T-cell (primary cell): ENCODE measurements around the gene ZNF581. TPM values are rescaled to one million over a fixed set of nuclear protein-coding genes. Genes with fewer than 3 reads are reported as not detected.

Experiments used
- ATAC-seq, 4 experiments: fragments of 200-7000 bp in 3 of 4; fragments of 150-1000 bp in 1 of 4; cut with Tn5 transposase; replicated peaks in 1 of 4; 1 replicate in 3 of 4; 2 replicates in 1 of 4; pipeline ENCODE4 v1.10.0; 2021; ENCODE audit warnings: moderate library complexity in 3 of 4, mild to moderate bottlenecking in 2 of 4, moderate number of reproducible peaks in 1 of 4
- CTCF ChIA-PET, 2 donors: fragments of 300-600 bp; sonication (Branson Sonifier 250); formaldehyde crosslinking; loops; one replicate each; lab custom pipeline; 2022; ENCODE audit warnings: antibody characterized with exemption in 2 of 2; lab: Charles Lee
- POLR2A ChIA-PET, 2 donors: fragments of 300-600 bp; sonication (Branson Sonifier 250); formaldehyde crosslinking; loops; one replicate each; lab custom pipeline; 2022; ENCODE audit warnings: antibody characterized with exemption in 2 of 2; lab: Charles Lee
- DNase-seq, 35 experiments: peaks; one replicate each; pipeline versions ENCODE4 v3.0.0 to v3.0.0-alpha.2; 2013 to 2023
- H3K27ac ChIP-seq: one replicate; pipeline ENCODE4 v1.5.1; 2013; ENCODE audit warnings: low read length
- H3K27me3 ChIP-seq, 2 experiments: replicated peaks in 1 of 2; 1 replicate in 1 of 2; 2 replicates in 1 of 2; pipeline versions ENCODE4 v1.6.1 to v1.7.0; 2013; ENCODE audit warnings: low read length in 1 of 2, mixed read lengths in 1 of 2; ENCODE audit not compliant: control insufficient read depth in 2 of 2, insufficient read depth in 2 of 2; ENCODE audit errors: extremely low read depth in 1 of 2
- H3K36me3 ChIP-seq, 2 donors: 1 replicate in 1 of 2; 2 replicates in 1 of 2; pipeline versions ENCODE4 v1.6.1 to v1.7.0; 2013; ENCODE audit warnings: low read length in 1 of 2; ENCODE audit not compliant: control insufficient read depth in 2 of 2, insufficient read depth in 1 of 2; ENCODE audit errors: extremely low read depth in 1 of 2
- H3K4me1 ChIP-seq, 2 experiments: 1 replicate in 1 of 2; 2 replicates in 1 of 2; pipeline versions ENCODE4 v1.6.1 to v1.7.0; 2013; ENCODE audit warnings: low read length in 2 of 2, mixed read lengths in 1 of 2; ENCODE audit not compliant: insufficient read depth in 2 of 2, control insufficient read depth in 1 of 2; ENCODE audit errors: extremely low read depth in 1 of 2
- H3K4me3 ChIP-seq, 2 donors: 1 replicate in 1 of 2; 2 replicates in 1 of 2; pipeline versions ENCODE4 v1.5.1 to v1.7.0; 2013; ENCODE audit warnings: mild to moderate bottlenecking in 2 of 2, low read length in 1 of 2, moderate library complexity in 1 of 2; ENCODE audit not compliant: control insufficient read depth in 1 of 2; ENCODE audit errors: extremely low read depth in 1 of 2
- H3K9me3 ChIP-seq: 2 replicates; pipeline ENCODE4 v1.7.0; 2013
- H3K27ac Mint-ChIP-seq, 2 donors: one replicate each; pipeline ENCODE4 v1.8.0; 2020 to 2021; ENCODE audit warnings: mild to moderate bottlenecking in 2 of 2, mixed read lengths in 2 of 2
- H3K27me3 Mint-ChIP-seq, 2 donors: one replicate each; pipeline ENCODE4 v1.8.0; 2021 to 2022; ENCODE audit warnings: mixed read lengths in 2 of 2
- H3K36me3 Mint-ChIP-seq: one replicate; pipeline ENCODE4 v1.8.0; 2021; ENCODE audit warnings: mixed read lengths
- H3K4me1 Mint-ChIP-seq, 3 donors: one replicate each; pipeline ENCODE4 v1.8.0; 2020 to 2022; ENCODE audit warnings: mixed read lengths in 3 of 3, mild to moderate bottlenecking in 1 of 3
- H3K4me3 Mint-ChIP-seq, 3 donors: one replicate each; pipeline ENCODE4 v1.8.0; 2020 to 2022; ENCODE audit warnings: mild to moderate bottlenecking in 3 of 3, mixed read lengths in 3 of 3, moderate library complexity in 3 of 3
- H3K9me3 Mint-ChIP-seq, 3 donors: one replicate each; pipeline ENCODE4 v1.8.0; 2020 to 2022; ENCODE audit warnings: mixed read lengths in 3 of 3
- WGBS: methylation state at CpG from one replicate; pipeline ENCODE4 v1.1.5; 2013; ENCODE audit warnings: missing lambda C conversion rate; ENCODE audit not compliant: insufficient coverage; 5-methylcytosine and 5-hydroxymethylcytosine counted together
- total RNA-seq, 35 experiments: library from RNA in 6 of 35; stranded (reverse) in 6 of 35; fragments of 120-200 nt in 1 of 35; gene quantifications; one replicate each; pipeline versions ENCODE4 v1.2.1 to v1.2.4 and lab custom pipeline; 2013 to 2026

ZNF581 gene
- total RNA-seq, 5 donors from 2014 or later (not counting 1 experiment from before 2014, with no cell fraction given) = 26.4 to 38.7 (median 31.9) TPM

GRCh38 chr19:55606471-55606787, 37.0 kb upstream of the ZNF581 start:
- Mint-ChIP-seq H3K4me1 (peaks cover 61 to 75% (median 63%) of the 10 kb centered on the region in 3 donors), H3K4me3 (peak overlapping the region; percentile 86 to 90 (median 89)), H3K27me3 (no peaks in the 10 kb centered on the region), H3K27ac (peak overlapping the region; percentile 88 to 93), H3K36me3 (peaks cover 16% of the 10 kb centered on the region), H3K9me3 (no peaks in the 10 kb centered on the region)
- CTCF ChIA-PET = interaction anchor here (0.7 to 2.9 kb wide), 8 partner anchors 19 to 102 kb away, joined by 3 to 42 read pairs (median 5); partner anchors contain the start of genes U2AF2 (in 1 of the 2) and ZNF784 (in 1 of the 2)
- Histone ChIP-seq H3K36me3 (peaks cover 0 to 17% of the 10 kb centered on the region in 2 donors), H3K9me3 (no peaks in the 10 kb centered on the region), H3K27ac (peak overlapping the region; percentile 86), H3K4me3 (peak overlapping the region; percentile 84 to 91), H3K27me3 (no peaks in the 10 kb centered on the region), H3K4me1 (peaks cover 10 to 47% of the 10 kb centered on the region in 2 experiments)
- POLR2A ChIA-PET = interaction anchor here in 1 of 2 donors (0.8 kb wide), 1 partner anchor 18 kb away, joined by 3 read pairs; no protein-coding TSS in a partner anchor
- 28% methylated on average over 8 of the region's 12 CpGs for WGBS
- no peak for ATAC-seq
- DNase-seq = no peak

- POLR2A ChIA-PET = interaction anchor here (0.6 to 0.8 kb wide), 2 partner anchors 18 to 24 kb away, joined by 3 to 17 read pairs; no protein-coding TSS in a partner anchor
- peak overlapping the region; percentile 21 to 89 (median 86) for H3K4me3 Mint-ChIP-seq
- DNase-seq (no peak), ATAC-seq (no peak)
- H3K27ac ChIP-seq = peak overlapping the region; percentile 86
- 33% methylated on average over 3 of the region's 9 CpGs for WGBS
- H3K36me3 ChIP-seq = peaks cover 0 to 17% of the 10 kb centered on the region in 2 donors
- peaks cover 61 to 75% (median 63%) of the 10 kb centered on the region in 3 donors for H3K4me1 Mint-ChIP-seq
- CTCF ChIA-PET = interaction anchor here (0.6 to 2.9 kb wide), 7 partner anchors 18 to 413 kb away, joined by 3 to 42 read pairs (median 6); partner anchors contain the start of genes U2AF2 (in 1 of the 2) and ZNF784 (in 1 of the 2)
- H3K27me3 ChIP-seq = no peaks in the 10 kb centered on the region
- H3K9me3 Mint-ChIP-seq = no peaks in the 10 kb centered on the region
- peak overlapping the region; percentile 54 to 88 for H3K27ac Mint-ChIP-seq
- H3K4me3 ChIP-seq = peak overlapping the region in 1 of 2 donors; percentile 91
- no peaks in the 10 kb centered on the region for H3K9me3 ChIP-seq
- H3K4me1 ChIP-seq = peaks cover 10 to 47% of the 10 kb centered on the region in 2 experiments
- no peaks in the 10 kb centered on the region for H3K27me3 Mint-ChIP-seq
- peaks cover 16% of the 10 kb centered on the region for H3K36me3 Mint-ChIP-seq
These were observed 36.6 kb upstream of the ZNF581 start for GRCh38 chr19:55606817-55607216.

- POLR2A ChIA-PET = no interaction called here
- Histone ChIP-seq H3K4me3 (no peak overlapping the region), H3K27me3 (no peaks in the 10 kb centered on the region), H3K36me3 (peaks cover 0 to 19% of the 10 kb centered on the region in 2 donors), H3K27ac (no peak overlapping the region), H3K4me1 (peaks cover 10 to 40% of the 10 kb centered on the region in 2 experiments), H3K9me3 (no peaks in the 10 kb centered on the region)
- ATAC-seq (no peak), DNase-seq (no peak)
- H3K27ac Mint-ChIP-seq = no peak overlapping the region
- CTCF ChIA-PET = no interaction called here
- WGBS = 91% methylated on average over 4 of the region's 5 CpGs
- peaks cover 65 to 77% (median 66%) of the 10 kb centered on the region in 3 donors for H3K4me1 Mint-ChIP-seq
- no peaks in the 10 kb centered on the region for H3K27me3 Mint-ChIP-seq
- peaks cover 24% of the 10 kb centered on the region for H3K36me3 Mint-ChIP-seq
- no peaks in the 10 kb centered on the region for H3K9me3 Mint-ChIP-seq
- no peak overlapping the region for H3K4me3 Mint-ChIP-seq
These were observed 34.1 kb upstream of the ZNF581 start for GRCh38 chr19:55609326-55609725.

- CTCF ChIA-PET = interaction anchor here in 1 of 2 donors (0.6 to 1.9 kb wide), 2 partner anchors 13 to 21 kb away, joined by 3 to 4 read pairs; partner anchors contain the start of gene ZNF784
- peaks cover 2 to 24% of the 10 kb centered on the region in 2 donors for H3K36me3 ChIP-seq
- peaks cover 6 to 25% of the 10 kb centered on the region in 2 experiments for H3K4me1 ChIP-seq
- H3K4me3 ChIP-seq = no peak overlapping the region
- Mint-ChIP-seq H3K27ac (no peak overlapping the region), H3K4me3 (no peak overlapping the region), H3K36me3 (peaks cover 24% of the 10 kb centered on the region), H3K4me1 (peaks cover 52 to 62% (median 53%) of the 10 kb centered on the region in 3 donors), H3K27me3 (no peaks in the 10 kb centered on the region), H3K9me3 (no peaks in the 10 kb centered on the region)
- no peaks in the 10 kb centered on the region for H3K27me3 ChIP-seq
- ATAC-seq = no peak
- DNase-seq = no peak
- H3K9me3 ChIP-seq = no peaks in the 10 kb centered on the region
- 85% methylated on average over 7 of the region's 15 CpGs for WGBS
- no peak overlapping the region for H3K27ac ChIP-seq
- POLR2A ChIA-PET = no interaction called here
These were observed 32.0 kb upstream of the ZNF581 start for GRCh38 chr19:55611300-55611982.

- H3K27me3 ChIP-seq = no peaks in the 10 kb centered on the region
- peaks cover under 1 to 19% of the 10 kb centered on the region in 2 experiments for H3K4me1 ChIP-seq
- H3K4me3 Mint-ChIP-seq = no peak overlapping the region
- H3K9me3 Mint-ChIP-seq = no peaks in the 10 kb centered on the region
- POLR2A ChIA-PET = no interaction called here
- ATAC-seq = no peak
- peaks cover 5 to 30% of the 10 kb centered on the region in 2 donors for H3K36me3 ChIP-seq
- 94% methylated on average over 2 of the region's 3 CpGs for WGBS
- peaks cover 45 to 56% (median 46%) of the 10 kb centered on the region in 3 donors for H3K4me1 Mint-ChIP-seq
- no peak overlapping the region for H3K27ac Mint-ChIP-seq
- CTCF ChIA-PET = interaction anchor here in 1 of 2 donors (1.9 kb wide), 1 partner anchor 21 kb away, joined by 4 read pairs; no protein-coding TSS in a partner anchor
- H3K4me3 ChIP-seq = no peak overlapping the region
- no peaks in the 10 kb centered on the region for H3K9me3 ChIP-seq
- no peak for DNase-seq
- no peak overlapping the region for H3K27ac ChIP-seq
- no peaks in the 10 kb centered on the region for H3K27me3 Mint-ChIP-seq
- H3K36me3 Mint-ChIP-seq = peaks cover 27% of the 10 kb centered on the region
These were observed 31.3 kb upstream of the ZNF581 start for GRCh38 chr19:55611983-55612645.

- peaks cover 36 to 43% (median 37%) of the 10 kb centered on the region in 3 donors for H3K4me1 Mint-ChIP-seq
- Histone ChIP-seq H3K9me3 (no peaks in the 10 kb centered on the region), H3K36me3 (peaks cover 5 to 38% of the 10 kb centered on the region in 2 donors), H3K4me3 (no peak overlapping the region), H3K4me1 (peaks cover 0 to 15% of the 10 kb centered on the region in 2 experiments), H3K27me3 (no peaks in the 10 kb centered on the region), H3K27ac (no peak overlapping the region)
- 98% methylated on average over 10 of the region's 27 CpGs for WGBS
- no peak overlapping the region for H3K27ac Mint-ChIP-seq
- POLR2A ChIA-PET = no interaction called here
- CTCF ChIA-PET = no interaction called here
- no peak for DNase-seq
- H3K27me3 Mint-ChIP-seq = no peaks in the 10 kb centered on the region
- H3K9me3 Mint-ChIP-seq = no peaks in the 10 kb centered on the region
- H3K36me3 Mint-ChIP-seq = peaks cover 30% of the 10 kb centered on the region
- no peak overlapping the region for H3K4me3 Mint-ChIP-seq
- ATAC-seq = no peak
These were observed 30.1 kb upstream of the ZNF581 start for GRCh38 chr19:55613396-55613795.
